GM12891 (cell line): ENCODE results near the gene C12orf76.
A peak's percentile ranks its signal among the peaks of the same experiment; 100 is the strongest.
"Not testable (repeated sequence)": the region's sequence is repeated elsewhere in the genome, so short reads cannot be mapped to it uniquely, and the experiment has no call there.

ENCODE experiments used
- DNase-seq: peaks from one replicate; pipeline ENCODE4 v3.0.0; 2011; ENCODE audit warnings: low spot score; ENCODE audit not compliant: insufficient read length
- FAIRE-seq: peaks from 2 replicates; lab custom pipeline; 2011; peaks lifted over from hg19 to GRCh38; lab: Jason Lieb, UNC
- PAX5 ChIP-seq: IDR thresholded peaks from 2 replicates; pipeline ENCODE4 v1.6.1; 2011; ENCODE audit warnings: low read length, moderate library complexity, mild to moderate bottlenecking; ENCODE audit not compliant: insufficient read depth, severe bottlenecking
- POLR2A ChIP-seq: IDR thresholded peaks from 2 replicates; pipeline ENCODE4 v1.6.1; 2011; ENCODE audit warnings: low read depth, low read length, control low read depth
- POLR2AphosphoS5 ChIP-seq: IDR thresholded peaks from 2 replicates; pipeline ENCODE4 v1.6.1; 2011; ENCODE audit warnings: low read depth, low read length, control low read depth
- POU2F2 ChIP-seq: IDR thresholded peaks from 2 replicates; pipeline ENCODE4 v1.6.1; 2011; ENCODE audit warnings: low read depth, mild to moderate bottlenecking, control low read depth, low read length, moderate library complexity
- SPI1 ChIP-seq: IDR thresholded peaks from 2 replicates; pipeline ENCODE4 v1.6.1; 2011; ENCODE audit warnings: low read depth, low read length, control low read depth
- TAF1 ChIP-seq: IDR thresholded peaks from 2 replicates; pipeline ENCODE4 v1.6.1; 2011; ENCODE audit warnings: low read depth, low read length, control low read depth

The C12orf76 gene

DNA sequence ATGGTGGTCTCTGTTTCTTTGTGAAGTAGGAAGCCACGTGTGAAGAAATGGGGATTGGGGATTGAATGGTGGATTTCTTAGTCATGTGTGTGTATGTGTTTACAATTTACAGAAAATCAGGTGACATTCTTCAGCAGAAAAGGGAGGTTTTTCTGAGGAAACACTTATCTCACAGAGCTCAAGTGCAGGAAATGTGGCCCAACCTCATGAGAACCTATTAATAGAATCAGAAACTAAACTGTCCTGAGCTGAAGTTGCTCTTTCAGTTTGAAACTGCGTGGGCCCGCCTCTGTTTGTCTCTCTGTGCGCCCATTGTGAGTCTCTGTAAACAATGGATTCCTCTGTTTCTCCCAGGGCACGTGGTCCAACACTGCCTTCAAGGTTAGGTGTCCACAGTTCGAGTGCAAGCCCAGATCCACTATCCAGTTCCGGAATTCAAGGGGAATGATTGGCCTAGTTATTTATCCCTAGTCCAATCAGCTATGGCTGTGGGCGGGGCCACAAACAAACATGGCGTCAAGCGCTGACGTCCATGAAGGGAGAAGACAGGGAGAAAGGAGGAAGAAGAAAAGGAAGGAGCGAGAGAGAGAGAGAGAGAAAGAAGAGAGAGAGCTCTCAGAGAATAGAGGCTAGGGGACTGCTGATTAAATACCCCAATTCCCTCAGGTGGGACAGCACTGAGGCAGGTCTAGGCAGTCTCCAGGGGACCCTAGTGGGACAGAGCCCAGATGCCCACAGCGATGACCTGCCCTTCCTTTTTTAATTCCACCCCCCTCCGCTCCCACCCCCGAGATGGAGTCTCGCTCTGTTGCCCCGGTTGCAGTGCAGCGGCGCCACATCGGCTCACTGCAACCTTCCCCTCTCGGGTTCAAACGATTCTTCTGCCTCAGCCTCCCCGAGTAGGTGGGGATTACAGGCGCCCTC is 31.4 kb upstream of the C12orf76 start:
- peak; percentile 94 for FAIRE-seq
- peak; percentile 61 for DNase-seq
- TF ChIP-seq POLR2A (no peak), POU2F2 (no peak), PAX5 (no peak), POLR2AphosphoS5 (0 out of 2 replicates have a peak, but pooled peaks have one; percentile 16), SPI1 (no peak), TAF1 (peak; percentile 75)

- no peak for TF ChIP-seq POLR2A
- no peak for TF ChIP-seq POLR2AphosphoS5
- TF ChIP-seq SPI1 = no peak
- TF ChIP-seq PAX5 = no peak
- TF ChIP-seq POU2F2 = no peak
- TF ChIP-seq TAF1 = no peak
These were observed 29.5 kb upstream of the C12orf76 start for GRCh38 chr12:110077800-110078199.

GRCh38 chr12:110075880-110076279 is 27.6 kb upstream of the C12orf76 start:
- FAIRE-seq (no peak), DNase-seq (no peak)
- no peak for TF ChIP-seq TAF1

More at GRCh38 chr12:110077800-110078199, 29.5 kb upstream of the C12orf76 start:
- DNase-seq (no peak), FAIRE-seq (no peak)

- TF ChIP-seq PAX5 = no peak
- TF ChIP-seq POLR2AphosphoS5 = no peak
- no peak for TF ChIP-seq TAF1
- no peak for TF ChIP-seq POU2F2
- no peak for TF ChIP-seq POLR2A
- TF ChIP-seq SPI1 = no peak
- DNase-seq = no peak
- FAIRE-seq = no peak
These were observed 25.8 kb upstream of the C12orf76 start for GRCh38 chr12:110074089-110074488.

DNA sequence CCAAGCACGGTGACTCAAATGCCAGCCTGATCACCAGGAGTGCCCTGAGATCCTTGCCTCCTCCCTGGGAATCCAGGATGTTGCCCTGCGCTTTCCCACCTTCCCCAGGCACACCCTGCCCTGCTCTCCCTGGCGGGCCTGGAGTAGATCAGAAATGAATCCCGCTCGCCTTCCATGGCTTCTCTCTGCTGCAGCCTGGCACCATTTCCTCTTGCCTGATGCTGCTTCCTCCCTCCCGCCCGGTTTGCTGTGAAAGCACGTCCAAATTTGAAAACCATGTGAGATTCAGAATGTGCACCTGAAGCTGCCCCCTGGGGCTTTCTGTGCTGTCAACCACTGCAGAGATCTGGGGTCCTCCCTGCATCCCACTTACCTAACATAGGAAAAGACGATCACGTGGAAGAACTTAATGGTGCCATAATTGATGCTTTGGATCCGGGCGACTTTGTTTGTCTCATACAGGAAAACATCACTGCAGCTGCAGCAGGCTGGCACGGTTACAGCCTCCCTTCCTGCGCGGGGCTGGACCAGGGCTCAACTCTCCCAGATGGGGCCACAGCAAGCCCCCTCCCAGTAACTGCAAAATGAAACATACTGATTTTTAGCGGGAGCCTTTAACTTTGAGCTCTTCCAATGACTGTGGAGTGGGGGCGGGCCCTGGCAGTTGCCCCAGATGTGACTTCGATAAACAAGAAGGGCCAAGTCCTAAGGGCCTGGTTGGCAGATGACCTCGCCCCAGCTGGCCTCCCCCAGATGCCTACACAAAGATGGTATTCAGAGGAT is 24.9 kb upstream of the C12orf76 start:
- peak; percentile 16 for DNase-seq
- TF ChIP-seq SPI1 = peak; percentile 29; the same call in 1 of the 2 replicates
- no peak for TF ChIP-seq TAF1
- peak; percentile 76 for FAIRE-seq

GRCh38 chr12:110072636-110073035 is 24.3 kb upstream of the C12orf76 start:
- DNase-seq, FAIRE-seq: not testable (repeated sequence)

GRCh38 chr12:110071967-110072366 is 23.6 kb upstream of the C12orf76 start:
- peak; percentile 59 for FAIRE-seq
- TF ChIP-seq TAF1 = no peak
- TF ChIP-seq SPI1 = no peak
- no peak for TF ChIP-seq POLR2A
- no peak for TF ChIP-seq PAX5
- TF ChIP-seq POLR2AphosphoS5 = no peak
- no peak for DNase-seq

- TF ChIP-seq POU2F2 = no peak
- DNase-seq = no peak
- FAIRE-seq = no peak
These were observed 23.2 kb upstream of the C12orf76 start for GRCh38 chr12:110071504-110071903.

- FAIRE-seq (no peak), DNase-seq (no peak)
- no peak for TF ChIP-seq PAX5
These were observed 20.3 kb upstream of the C12orf76 start for GRCh38 chr12:110068654-110069053.

DNA sequence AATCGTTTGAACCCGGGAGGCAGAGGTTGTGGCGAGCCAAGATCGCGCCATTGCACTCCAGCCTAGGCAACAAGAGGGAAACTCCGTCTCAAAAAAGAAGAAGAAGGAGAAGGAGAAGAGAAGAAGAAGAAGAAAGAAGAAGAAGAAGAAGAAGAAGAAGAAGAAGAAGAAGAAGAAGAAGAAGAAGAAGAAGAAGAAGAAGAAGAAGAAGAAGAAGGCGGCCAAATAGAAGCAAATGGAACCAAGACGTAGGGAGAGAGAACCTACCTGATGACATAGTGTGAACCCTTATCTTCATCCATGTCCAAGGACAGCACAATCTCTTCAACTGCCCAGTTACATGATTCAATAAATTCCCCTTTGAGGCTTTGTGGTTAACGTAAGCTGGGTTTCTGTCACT is 19.8 kb upstream of the C12orf76 start:
- not testable (repeated sequence) for FAIRE-seq

DNA sequence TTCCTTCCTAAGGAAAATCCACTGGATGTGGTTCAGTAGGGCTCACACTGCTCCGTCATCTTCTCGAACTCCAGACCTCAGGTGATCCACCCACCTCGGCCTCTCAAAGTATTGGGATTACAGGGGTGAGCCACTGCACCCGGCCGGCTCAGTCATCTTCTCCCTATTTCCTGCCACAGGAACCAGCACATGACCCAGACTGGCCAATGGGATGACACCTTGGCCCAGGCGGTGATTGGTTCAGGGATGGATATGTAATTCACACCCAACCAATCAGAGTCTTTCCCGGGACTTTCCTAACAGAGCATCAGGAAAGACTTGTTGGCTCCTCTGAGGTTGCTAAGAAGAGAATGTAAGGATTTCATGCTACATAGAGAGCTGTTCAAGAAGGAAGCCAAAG is 19.2 kb upstream of the C12orf76 start:
- FAIRE-seq (no peak), DNase-seq (no peak)
- TF ChIP-seq SPI1 (no peak), TAF1 (no peak), POLR2AphosphoS5 (no peak)

More for the DNA sequence above, 19.8 kb upstream of the C12orf76 start:
- not testable (repeated sequence) for DNase-seq

GRCh38 chr12:110065540-110065939 is 17.2 kb upstream of the C12orf76 start:
- FAIRE-seq = peak; percentile 65
- DNase-seq = no peak
- peak; percentile 15; the same call in 1 of the 2 replicates for TF ChIP-seq POU2F2
- no peak for TF ChIP-seq TAF1
- TF ChIP-seq SPI1 = peak; percentile 91
